Measurements from ENCODE around the gene HS3ST6. TPM values are rescaled to one million over a fixed set of nuclear protein-coding genes. Genes with fewer than 3 reads are reported as not detected.
A peak's percentile ranks its signal among the peaks of the same experiment; 100 is the strongest.
"Not testable (repeated sequence)": the region's sequence is repeated elsewhere in the genome, so short reads cannot be mapped to it uniquely, and the experiment has no call there.

The HS3ST6 gene
- total RNA-seq, 1 experiment from 2014 or later, result not detected

GRCh38 chr16:1877804-1878203 lies 40.4 kb downstream of the HS3ST6 start:
- no peak for DNase-seq (ENCODE audit: low read depth)

GRCh38 chr16:1877089-1877488 lies 41.1 kb downstream of the HS3ST6 start:
- no peak for DNase-seq (ENCODE audit: low read depth)

GRCh38 chr16:1876468-1876867 lies 41.7 kb downstream of the HS3ST6 start:
- no peak for DNase-seq (ENCODE audit: low read depth)

DNA sequence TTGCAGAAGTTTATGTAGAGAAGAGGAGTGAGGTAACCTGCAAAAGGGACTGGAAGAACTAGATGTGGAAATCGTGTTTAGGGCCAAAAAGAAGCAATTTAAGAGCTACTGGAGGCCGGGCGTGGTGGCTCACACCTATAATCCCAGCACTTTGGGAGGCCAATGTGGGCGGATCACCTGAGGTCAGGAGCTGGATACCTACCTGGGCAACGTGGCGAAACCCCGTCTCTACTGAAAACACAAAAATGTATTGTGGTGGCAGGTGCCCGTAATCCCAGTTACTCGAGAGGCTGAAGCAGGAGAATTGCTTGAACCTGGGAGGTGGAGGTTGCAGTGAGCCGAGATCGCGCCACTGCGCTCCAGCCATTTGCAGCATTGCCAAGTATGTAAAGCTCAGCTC lies 42.1 kb downstream of the HS3ST6 start:
- DNase-seq (ENCODE audit: low read depth), result not testable (repeated sequence)

DNA sequence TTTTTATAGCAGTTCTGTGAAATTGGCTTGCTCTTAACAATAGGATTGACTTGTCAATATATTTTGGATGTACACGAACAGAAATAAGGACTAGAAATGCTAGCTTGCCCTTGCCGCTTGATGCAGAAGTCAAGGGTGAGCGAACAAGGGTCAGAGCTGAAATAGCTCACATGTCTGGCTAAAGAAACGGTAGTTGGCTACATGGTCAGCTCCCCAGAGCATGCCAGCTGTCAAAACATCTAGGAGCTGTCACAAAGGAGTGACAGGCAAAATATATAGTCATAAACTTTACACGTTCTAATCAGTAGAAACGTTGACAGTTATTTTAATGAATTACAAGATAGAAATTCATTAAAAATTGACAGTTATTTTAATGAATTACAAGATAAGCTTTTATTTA lies 43.4 kb downstream of the HS3ST6 start:
- DNase-seq (ENCODE audit: low read depth), result no peak

DNA sequence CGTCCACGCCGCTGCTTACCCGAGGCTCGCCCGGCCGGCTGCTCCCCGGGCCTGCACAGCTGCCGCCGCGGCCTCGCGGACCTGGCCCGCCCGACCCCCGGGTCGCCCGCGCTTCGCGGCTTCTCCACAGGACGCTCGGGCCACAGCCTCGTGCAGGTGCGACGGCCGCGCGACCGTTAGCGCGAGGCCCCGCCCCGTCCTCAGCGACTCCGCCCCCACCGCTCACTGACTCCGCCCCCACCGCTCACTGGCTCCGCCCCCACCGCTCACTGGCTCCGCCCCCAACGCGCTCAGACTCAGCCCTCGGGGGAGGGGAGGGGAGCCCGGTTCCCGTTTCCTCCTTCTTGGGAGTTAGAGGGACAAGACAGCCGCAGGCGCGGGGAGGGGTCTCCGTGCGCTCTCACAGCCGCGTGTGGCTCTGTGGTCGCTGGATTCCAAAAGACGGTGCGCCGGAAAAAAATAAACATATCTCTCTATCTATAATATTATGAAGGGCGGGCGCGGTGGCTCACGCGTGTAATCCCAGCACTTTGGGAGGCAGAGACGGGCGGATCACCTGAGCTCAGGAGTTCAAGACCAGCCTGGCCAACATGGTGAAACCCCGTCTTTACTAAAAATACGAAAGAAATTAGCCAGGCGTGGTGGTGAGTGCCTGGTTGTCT lies 46.1 kb downstream of the HS3ST6 start, which contains the start of gene MEIOB:
TSS of gene MEIOB (minus strand) at position 191 of the 662 bp plus-strand sequence. CDS start 3,989 bp downstream, outside the sequence.
- peak; percentile 8 for DNase-seq (ENCODE audit: low read depth)

GRCh38 chr16:1870365-1871082 lies 47.7 kb downstream of the HS3ST6 start:
- peak; percentile 47 for DNase-seq (ENCODE audit: low read depth)

DNA sequence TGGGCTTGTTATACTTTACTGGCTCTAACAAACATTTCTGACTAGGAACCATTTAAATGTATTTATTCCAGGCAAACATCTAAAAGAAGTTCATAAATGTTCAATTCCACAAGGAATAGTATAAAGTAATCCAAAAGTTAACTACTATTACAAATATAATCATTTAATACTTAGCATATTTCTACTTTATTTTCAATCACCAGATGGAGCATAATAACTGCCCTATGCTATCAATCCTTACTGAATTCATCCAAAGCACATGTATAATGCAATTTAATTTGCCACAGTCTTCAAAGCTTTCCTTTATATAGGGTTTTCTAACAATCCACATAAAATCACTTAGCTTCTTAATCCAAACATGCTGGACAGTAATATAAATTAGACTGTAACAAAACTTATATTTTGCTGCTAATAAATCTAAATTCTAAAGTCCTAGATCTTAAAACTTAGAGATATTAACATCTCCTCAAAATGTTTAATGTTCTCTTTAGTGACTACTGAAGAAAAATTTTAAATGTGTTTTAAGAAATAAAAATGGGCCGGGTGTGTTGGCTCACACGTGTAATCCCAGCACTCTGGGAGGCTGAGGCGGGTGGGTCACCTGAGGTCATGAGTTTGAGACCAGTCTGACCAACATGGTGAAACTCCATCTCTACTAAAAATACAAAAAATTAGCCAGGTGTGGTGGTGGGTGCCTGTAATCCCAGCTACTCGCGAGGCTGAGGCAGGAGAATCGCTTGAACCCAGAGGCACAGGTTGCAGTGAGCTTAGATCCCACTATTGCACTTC lies 52.1 kb downstream of the HS3ST6 start:
- no peak for DNase-seq (ENCODE audit: low read depth)

- peak; percentile 34 for DNase-seq (ENCODE audit: low read depth)
Observed at GRCh38 chr16:1863681-1864460, 54.3 kb downstream of the HS3ST6 start.

DNA sequence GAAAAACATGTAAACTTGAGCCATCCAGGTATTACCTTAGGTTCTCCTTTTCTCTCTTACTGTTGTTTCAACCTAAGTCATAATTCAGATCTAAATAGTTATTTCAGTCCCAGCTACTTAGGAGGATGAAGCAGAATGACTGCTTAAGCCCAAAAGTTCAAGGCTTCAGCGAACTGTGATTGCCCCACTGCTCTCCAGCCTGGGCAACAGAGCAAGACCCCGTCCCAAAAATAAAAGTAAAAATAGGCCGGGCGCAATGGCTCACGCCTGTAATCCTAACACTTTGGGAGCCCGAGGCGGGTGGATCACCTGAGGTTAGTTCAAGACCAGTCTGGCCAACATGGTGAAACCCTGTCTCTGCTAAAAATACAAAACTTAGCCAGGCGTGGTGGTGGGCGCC lies 55.8 kb downstream of the HS3ST6 start:
- no peak for DNase-seq (ENCODE audit: low read depth)

GRCh38 chr16:1861730-1862129 lies 56.5 kb downstream of the HS3ST6 start:
- no peak for DNase-seq (ENCODE audit: low read depth)

Other genes with a start within 250 kb of the HS3ST6 start
- gene JPT2, start 240.1 kb downstream of the HS3ST6 start, total RNA-seq (2014; rRNA removed; shearing (Covaris generic)), result 140 and 148 TPM in 2 replicates
- gene MAPK8IP3, start 212.2 kb downstream of the HS3ST6 start, total RNA-seq (2014; rRNA removed; shearing (Covaris generic)), result 6.7 and 16.3 TPM in 2 replicates
- 50.2 and 65.5 TPM in 2 replicates for gene NME3, start 146.9 kb downstream of the HS3ST6 start, total RNA-seq (2014; rRNA removed; shearing (Covaris generic))
- gene EME2, start 145.6 kb downstream of the HS3ST6 start, total RNA-seq (2014; rRNA removed; shearing (Covaris generic)), result 1.1 and 1.6 TPM in 2 replicates
- 82.5 and 136 TPM in 2 replicates for gene MRPS34, start 145.3 kb downstream of the HS3ST6 start, total RNA-seq (2014; rRNA removed; shearing (Covaris generic))
- 15.6 and 22.7 TPM in 2 replicates for gene SPSB3, start 135.8 kb downstream of the HS3ST6 start, total RNA-seq (2014; rRNA removed; shearing (Covaris generic))
- gene NUBP2, start 135.5 kb downstream of the HS3ST6 start, total RNA-seq (2014; rRNA removed; shearing (Covaris generic)), result 50.1 and 71.5 TPM in 2 replicates
- not detected in 2 replicates for gene IGFALS, start 124.7 kb downstream of the HS3ST6 start, total RNA-seq (2014; rRNA removed; shearing (Covaris generic))
- 50.7 and 68.8 TPM in 2 replicates for gene HAGH, start 91.6 kb downstream of the HS3ST6 start, total RNA-seq (2014; rRNA removed; shearing (Covaris generic))
- gene FAHD1, start 91.2 kb downstream of the HS3ST6 start, total RNA-seq (2014; rRNA removed; shearing (Covaris generic)), result 39.3 and 54.6 TPM in 2 replicates
- gene MEIOB, start 46.3 kb downstream of the HS3ST6 start, total RNA-seq (2014; rRNA removed; shearing (Covaris generic)), result not detected in 2 replicates
- 12.2 and 14.4 TPM in 2 replicates for gene MSRB1, start 24.8 kb upstream of the HS3ST6 start, total RNA-seq (2014; rRNA removed; shearing (Covaris generic))
- not detected in 2 replicates for gene RPL3L, start 36.3 kb upstream of the HS3ST6 start, total RNA-seq (2014; rRNA removed; shearing (Covaris generic))
- 209 and 290 TPM in 2 replicates for gene NDUFB10, start 41.1 kb upstream of the HS3ST6 start, total RNA-seq (2014; rRNA removed; shearing (Covaris generic))
- 1,519 and 1,683 TPM in 2 replicates for gene RPS2, start 46.4 kb upstream of the HS3ST6 start, total RNA-seq (2014; rRNA removed; shearing (Covaris generic))
- gene RNF151, start 48.4 kb upstream of the HS3ST6 start, total RNA-seq (2014; rRNA removed; shearing (Covaris generic)), result not detected in 2 replicates
- gene TBL3, start 53.6 kb upstream of the HS3ST6 start, total RNA-seq (2014; rRNA removed; shearing (Covaris generic)), result 28.8 and 40.4 TPM in 2 replicates
- not detected in 2 replicates for gene NOXO1, start 63.1 kb upstream of the HS3ST6 start, total RNA-seq (2014; rRNA removed; shearing (Covaris generic))
- 6.7 and 16.5 TPM in 2 replicates for gene GFER, start 65.8 kb upstream of the HS3ST6 start, total RNA-seq (2014; rRNA removed; shearing (Covaris generic))
- gene SYNGR3, start 71.6 kb upstream of the HS3ST6 start, total RNA-seq (2014; rRNA removed; shearing (Covaris generic)), result 5.5 and 6.6 TPM in 2 replicates
- 9.7 and 13.6 TPM in 2 replicates for gene ZNF598, start 91.4 kb upstream of the HS3ST6 start, total RNA-seq (2014; rRNA removed; shearing (Covaris generic))
- gene NPW, start 101.4 kb upstream of the HS3ST6 start, total RNA-seq (2014; rRNA removed; shearing (Covaris generic)), result 0.20 and 0.24 TPM in 2 replicates
- gene NHERF2, start 108.5 kb upstream of the HS3ST6 start, total RNA-seq (2014; rRNA removed; shearing (Covaris generic)), result 49.0 and 51.1 TPM in 2 replicates
- gene NTHL1, start 129.4 kb upstream of the HS3ST6 start, total RNA-seq (2014; rRNA removed; shearing (Covaris generic)), result 24.8 and 48.2 TPM in 2 replicates
- 19.0 and 19.5 TPM in 2 replicates for gene TSC2, start 129.6 kb upstream of the HS3ST6 start, total RNA-seq (2014; rRNA removed; shearing (Covaris generic))
- gene PKD1, start 217.5 kb upstream of the HS3ST6 start, total RNA-seq (2014; rRNA removed; shearing (Covaris generic)), result 19.1 and 29.9 TPM in 2 replicates
- gene RAB26, start 230.2 kb upstream of the HS3ST6 start, total RNA-seq (2014; rRNA removed; shearing (Covaris generic)), result 0.20 and 0.72 TPM in 2 replicates
- gene TRAF7, start 237.4 kb upstream of the HS3ST6 start, total RNA-seq (2014; rRNA removed; shearing (Covaris generic)), result 47.7 and 57.2 TPM in 2 replicates